ENCODE data around the gene LRP6.
"Not testable (repeated sequence)": the region's sequence is repeated elsewhere in the genome, so short reads cannot be mapped to it uniquely, and the experiment has no call there.

LRP6 gene

GRCh38 chr12:12266873-12267741, at the start of gene LRP6:
TSS of gene LRP6 (minus strand) at chr12:12267044. CDS start at chr12:12266735, 309 bp downstream.
- DNase-seq (ENCODE audit: low read depth) = peak; percentile 43

DNA sequence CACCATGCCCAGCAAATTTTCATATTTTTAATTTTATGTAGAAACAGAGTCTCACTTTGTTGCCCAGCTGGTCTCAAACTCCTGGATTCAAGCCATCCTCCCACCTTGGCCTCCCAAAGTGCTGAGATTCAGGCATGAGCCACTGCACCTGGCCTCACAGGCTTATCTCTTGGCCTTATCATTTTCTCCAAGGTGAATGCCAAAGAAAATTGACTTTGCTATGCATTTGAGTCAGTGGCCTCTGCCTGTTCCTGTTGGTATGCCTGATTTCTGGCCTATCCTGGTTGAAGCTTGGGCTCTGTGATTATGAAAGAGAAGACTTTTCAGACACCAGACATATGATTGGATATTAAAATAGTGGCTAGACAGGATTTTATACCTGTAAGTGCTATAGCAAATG, 49.0 kb upstream of the LRP6 start:
- DNase-seq (ENCODE audit: low read depth) = no peak

DNA sequence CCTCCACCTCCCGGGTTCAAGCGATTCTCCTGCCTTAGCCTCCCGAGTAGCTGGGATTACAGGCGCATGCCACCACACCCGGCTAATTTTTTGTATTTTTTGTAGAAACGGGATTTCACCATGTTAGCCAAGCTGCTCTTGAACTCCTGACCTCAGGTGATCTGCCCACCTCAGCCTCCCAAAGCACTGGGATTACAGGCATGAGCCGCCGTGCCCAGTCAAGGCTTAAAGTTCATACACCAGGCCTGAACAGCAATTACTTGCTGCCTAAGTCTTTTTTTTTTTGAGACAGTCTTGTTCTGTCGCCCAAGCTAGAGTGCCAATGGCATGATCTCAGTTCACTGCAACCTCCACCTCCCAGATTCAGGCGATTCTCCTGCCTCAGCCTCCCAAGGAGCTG, 43.9 kb upstream of the LRP6 start:
- DNase-seq (ENCODE audit: low read depth) = not testable (repeated sequence)

GRCh38 chr12:12305568-12306300, 38.9 kb upstream of the LRP6 start:
- no peak for DNase-seq (ENCODE audit: low read depth)

DNA sequence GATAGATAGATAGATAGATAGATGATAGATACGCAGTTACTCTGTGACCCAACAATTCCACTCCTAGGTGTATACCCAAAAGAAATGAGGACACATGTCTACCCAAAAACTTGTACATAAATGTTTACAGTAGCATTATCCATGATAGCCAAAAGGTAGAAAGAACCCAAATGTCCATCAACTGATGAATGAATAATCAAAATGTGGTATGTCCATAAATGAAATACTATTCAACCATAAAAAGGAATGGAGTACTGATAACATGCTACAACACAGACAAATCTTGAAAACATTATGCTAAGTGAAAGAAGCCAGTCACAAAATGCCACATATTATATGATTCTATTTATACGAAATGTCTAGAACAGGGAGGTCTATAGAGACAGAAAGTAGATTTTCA, 36.1 kb upstream of the LRP6 start:
- no peak for DNase-seq (ENCODE audit: low read depth)

DNA sequence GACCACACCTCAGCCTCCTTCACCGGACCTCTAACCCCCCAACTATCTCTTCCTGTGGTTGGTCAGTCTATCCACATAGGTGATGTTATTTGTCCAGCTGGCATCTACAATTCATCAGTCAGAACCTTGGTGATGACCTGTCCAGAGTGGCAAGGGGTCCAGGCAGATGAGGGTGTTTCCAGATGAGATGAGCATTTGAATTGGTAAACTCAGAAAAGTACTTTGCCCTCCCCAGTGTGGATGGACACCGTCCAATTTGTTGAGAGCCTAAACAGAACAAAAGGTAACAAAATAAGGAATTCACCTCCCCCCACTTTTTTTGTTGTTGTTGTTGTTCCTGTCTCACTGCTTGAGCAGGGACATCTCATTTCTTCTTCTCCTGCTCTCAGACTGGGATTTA, 34.3 kb upstream of the LRP6 start:
- no peak for DNase-seq (ENCODE audit: low read depth)

GRCh38 chr12:12297201-12297830, 30.5 kb upstream of the LRP6 start:
- no peak for DNase-seq (ENCODE audit: low read depth)

GRCh38 chr12:12294215-12295005, 27.6 kb upstream of the LRP6 start:
- no peak for DNase-seq (ENCODE audit: low read depth)

DNA sequence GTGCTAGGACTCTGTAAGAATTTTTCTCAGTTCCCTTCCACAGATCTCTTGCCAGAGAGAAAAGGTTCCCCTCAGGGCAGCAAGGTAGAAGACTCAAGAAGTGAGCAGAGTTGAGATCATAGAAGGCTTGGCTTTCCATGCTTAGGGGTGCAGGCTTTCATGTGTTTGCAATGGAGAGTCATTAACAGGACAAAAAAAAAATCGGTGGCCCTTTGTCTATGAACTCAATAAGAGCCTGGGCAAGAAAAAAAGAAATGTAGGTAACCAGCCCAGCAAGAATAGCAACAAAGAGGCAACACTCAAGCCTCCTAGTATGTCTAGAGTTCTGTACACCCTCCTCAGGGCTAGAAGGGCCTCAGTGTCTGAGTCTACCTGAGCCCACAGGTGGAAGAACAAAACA, 23.4 kb upstream of the LRP6 start:
- DNase-seq (ENCODE audit: low read depth) = no peak

DNA sequence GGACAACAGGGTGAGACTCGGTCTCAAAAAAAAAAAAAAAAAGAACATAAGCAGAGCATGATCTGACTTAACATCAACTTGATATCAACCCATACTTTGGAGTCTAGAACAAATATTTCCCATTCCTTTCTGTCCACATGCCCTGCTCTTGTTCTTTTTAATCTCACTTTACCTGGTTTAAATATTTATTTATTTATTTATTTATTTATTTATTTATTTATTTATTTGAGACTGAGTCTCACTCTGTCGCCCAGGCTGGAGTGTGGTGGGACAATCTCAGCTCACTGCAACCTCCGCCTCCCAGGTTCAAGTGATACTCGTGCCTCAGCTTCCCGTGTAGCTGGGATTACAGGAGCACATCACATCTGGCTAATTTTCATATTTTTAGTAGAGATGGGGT, 19.6 kb upstream of the LRP6 start:
- DNase-seq (ENCODE audit: low read depth) = no peak

DNA sequence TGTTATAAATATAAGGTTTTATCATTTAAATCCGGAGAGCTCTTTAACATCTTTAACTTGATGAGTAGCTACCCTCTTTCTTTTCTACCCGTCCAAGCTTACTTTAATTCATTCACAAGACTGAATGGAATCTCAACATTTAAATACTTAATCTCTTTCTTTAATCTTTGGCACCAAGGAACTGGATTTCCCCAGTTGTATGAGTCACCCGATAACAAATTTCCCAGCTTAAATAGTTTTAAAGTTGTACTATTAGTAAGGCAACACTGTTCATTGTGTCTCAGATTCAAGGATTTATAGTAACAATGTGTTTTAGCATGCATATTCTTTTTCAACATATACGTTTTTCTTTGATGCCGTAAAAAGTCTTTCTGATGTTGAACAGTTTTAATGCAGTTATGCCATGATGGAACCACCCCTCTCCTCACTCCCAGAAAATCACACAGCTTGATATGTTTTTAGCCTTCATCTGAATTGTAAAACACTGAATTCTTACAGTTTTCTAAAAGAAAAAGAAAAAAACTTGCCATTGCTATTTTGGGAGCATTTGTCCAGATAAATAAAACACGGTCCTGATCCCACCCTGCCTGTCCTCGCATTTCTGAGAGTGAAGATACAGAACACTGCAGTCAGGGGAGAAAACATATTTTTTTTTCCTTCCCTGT, 16.0 kb upstream of the LRP6 start:
- DNase-seq (ENCODE audit: low read depth) = no peak

- no peak for DNase-seq (ENCODE audit: low read depth)
These were observed 15.4 kb upstream of the LRP6 start for GRCh38 chr12:12282202-12282601.

GRCh38 chr12:12281134-12281533, 14.3 kb upstream of the LRP6 start:
- no peak for DNase-seq (ENCODE audit: low read depth)

GRCh38 chr12:12278899-12279298, 12.1 kb upstream of the LRP6 start:
- DNase-seq (ENCODE audit: low read depth) = no peak

GRCh38 chr12:12275874-12276273, 9.0 kb upstream of the LRP6 start:
- no peak for DNase-seq (ENCODE audit: low read depth)

GRCh38 chr12:12273291-12273957, 6.6 kb upstream of the LRP6 start:
- DNase-seq (ENCODE audit: low read depth) = no peak

DNA sequence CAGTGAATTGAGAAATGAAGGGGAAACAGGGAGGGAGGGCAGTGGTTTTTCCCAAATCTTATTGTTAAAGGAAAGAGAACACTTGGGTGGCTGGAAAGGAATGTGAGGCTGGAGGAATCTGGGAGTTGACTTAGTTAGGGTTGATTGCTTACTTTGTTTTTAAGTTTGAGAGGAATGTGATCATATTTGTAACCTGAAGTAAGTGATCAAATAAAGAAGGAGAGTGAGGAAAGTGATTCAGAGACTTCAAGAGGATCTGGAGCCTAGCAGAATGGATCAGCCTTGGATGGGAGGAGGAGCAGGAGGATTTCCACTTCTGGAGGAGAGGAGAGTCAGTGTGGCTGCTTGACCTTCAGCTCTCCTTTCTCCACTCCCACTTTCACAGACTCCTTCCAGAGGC, 6.0 kb upstream of the LRP6 start:
- DNase-seq (ENCODE audit: low read depth) = no peak

- DNase-seq (ENCODE audit: low read depth) = no peak
These were observed 3.4 kb upstream of the LRP6 start for GRCh38 chr12:12270226-12270625.

DNA sequence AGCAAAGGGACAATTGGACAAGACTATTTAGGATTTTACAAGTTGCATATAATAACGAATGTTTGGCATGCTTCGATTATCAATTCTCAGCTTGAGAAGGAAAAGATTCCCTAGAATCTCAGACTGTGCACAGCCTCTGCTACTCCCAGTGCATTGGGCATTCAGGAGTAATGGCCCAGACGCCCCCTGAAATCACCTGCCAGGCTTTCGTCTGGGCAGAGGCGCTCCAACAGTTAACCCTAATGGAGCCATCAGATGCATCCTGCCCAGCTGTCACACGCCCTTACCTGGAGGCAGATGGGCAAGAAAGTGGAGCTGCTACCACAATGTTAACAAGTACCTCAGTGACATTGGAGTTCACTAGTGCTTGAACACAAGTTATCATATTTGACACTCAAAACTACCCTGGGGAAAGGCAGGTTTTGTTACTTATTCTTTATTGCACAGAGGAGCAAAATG, 927 bp upstream of the LRP6 start:
- no peak for DNase-seq (ENCODE audit: low read depth)

DNA sequence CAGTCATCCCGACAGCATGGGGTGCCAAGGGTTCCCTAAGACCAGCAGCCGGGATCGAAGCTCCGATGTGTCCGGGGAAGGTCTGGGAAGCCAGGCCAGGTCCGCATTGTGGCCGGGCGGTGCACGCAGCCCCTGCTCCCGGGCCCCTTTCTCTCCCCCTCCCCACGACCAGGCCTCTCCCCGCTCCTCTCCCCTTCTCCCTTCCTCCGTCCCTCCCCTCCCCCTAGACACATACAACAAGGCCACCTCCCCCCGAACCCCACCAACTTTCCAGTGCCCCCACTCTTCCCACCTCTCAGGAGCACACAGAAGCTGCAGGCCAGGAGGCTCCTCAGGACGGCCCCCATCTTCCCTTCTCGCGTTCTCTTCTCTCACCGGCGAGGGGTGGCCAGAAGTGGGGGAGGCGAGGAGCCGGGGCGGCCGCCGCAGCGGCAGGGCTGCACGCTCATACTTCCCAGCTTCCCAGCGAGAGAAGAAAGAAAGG, 413 bp downstream of the LRP6 start:
- no peak for DNase-seq (ENCODE audit: low read depth)
